Erythroblast (primary cell): ENCODE results near the gene TENM4.

Source experiments
- DNase-seq, 2 experiments: peaks; one replicate each; lab custom pipeline; 2025; lab: John Stamatoyannopoulos, UW
- GATA1 ChIP-seq: IDR thresholded peaks from 2 replicates; pipeline ENCODE4 v1.6.1; 2011; ENCODE audit warnings: low read depth, mild to moderate bottlenecking, control low read depth, low read length, moderate library complexity
- POLR2A ChIP-seq: IDR thresholded peaks from 2 replicates; pipeline ENCODE4 v1.6.1; 2011; ENCODE audit warnings: mild to moderate bottlenecking, low read length

TENM4 gene

DNA sequence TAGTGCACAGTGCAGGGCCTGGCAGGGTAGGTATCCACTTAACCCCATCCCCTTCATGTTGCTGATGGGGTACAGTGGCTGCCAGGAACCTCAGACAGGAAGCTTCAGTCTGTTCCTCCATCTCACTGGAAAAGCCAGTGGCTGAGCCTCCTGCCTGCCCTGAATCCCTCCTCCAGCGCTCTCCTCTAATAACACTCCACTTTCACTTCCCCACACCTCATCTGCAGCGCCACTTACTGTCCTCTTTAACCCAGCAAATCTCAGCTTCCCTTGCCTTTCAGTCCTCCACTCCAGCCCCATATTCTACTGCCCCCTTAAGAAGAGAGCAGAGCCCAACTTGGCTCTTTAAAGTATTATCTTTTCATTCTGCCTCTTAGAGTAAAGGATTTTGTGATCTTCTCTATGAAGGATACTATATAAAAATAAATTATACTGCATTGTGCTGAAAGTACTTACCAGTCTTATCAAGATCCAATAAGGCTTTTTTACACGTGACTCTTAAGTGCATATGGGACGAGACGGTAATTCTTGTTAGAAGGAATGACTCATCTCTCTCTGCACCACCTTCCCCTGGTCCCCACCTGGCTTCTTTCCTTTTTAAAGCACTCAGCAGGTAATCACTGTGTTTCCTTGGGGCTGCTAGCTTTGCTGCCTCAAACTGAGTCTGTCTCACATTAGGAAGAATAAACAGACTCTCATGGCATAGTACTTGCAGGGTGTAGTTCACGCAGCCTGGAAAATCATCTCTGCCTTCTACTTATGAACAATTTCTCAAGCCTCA is 628.1 kb downstream of the TENM4 start:
- no peak for DNase-seq
- TF ChIP-seq POLR2A (no peak), GATA1 (no peak)

DNA sequence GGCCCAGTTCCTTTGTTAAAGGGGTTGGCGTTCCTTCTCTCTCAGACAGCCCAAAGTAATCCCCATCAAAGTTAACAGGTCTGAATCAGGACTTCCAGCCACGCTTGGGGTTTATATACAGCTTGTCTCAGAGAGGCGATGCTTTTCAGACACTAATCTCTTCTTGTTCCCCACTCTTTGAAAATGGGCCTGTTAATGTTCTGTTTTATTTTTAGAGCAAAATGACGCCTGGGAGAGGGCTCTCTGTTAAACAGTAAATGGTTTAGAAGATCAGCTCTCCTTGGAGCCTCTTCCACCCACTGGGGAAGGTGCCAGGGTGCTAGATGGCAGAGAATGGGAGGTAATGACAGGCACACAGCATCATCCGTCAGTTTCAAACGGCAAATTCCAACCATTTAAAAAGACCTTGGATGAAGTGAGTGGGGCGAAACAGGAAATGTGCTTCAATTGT is 630.2 kb downstream of the TENM4 start:
- no peak for TF ChIP-seq GATA1
- TF ChIP-seq POLR2A, result no peak
- no peak for DNase-seq

GRCh38 chr11:78809931-78810541 is 630.8 kb downstream of the TENM4 start:
- TF ChIP-seq GATA1 (no peak), POLR2A (no peak)
- no peak for DNase-seq

DNA sequence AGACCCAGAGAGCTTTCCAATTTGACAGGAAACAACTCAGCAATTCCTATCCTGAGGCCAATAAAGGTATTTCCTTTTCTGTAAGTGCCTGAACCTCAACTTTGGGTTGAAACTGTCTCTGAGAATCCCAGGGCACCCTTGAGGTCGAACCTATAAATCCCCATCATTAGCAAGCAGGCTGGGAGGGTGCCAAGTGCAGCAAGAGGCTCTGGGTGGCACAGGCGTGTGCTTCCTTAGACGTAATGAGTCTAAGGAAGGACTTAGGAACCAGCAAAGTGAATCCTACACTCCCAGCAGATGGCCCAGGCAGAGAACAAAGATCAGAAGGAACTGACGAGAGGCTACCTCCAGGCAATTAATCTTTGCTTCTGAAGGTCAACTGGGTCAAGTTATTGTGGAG is 631.9 kb downstream of the TENM4 start:
- no peak for DNase-seq
- TF ChIP-seq POLR2A (no peak), GATA1 (no peak)

DNA sequence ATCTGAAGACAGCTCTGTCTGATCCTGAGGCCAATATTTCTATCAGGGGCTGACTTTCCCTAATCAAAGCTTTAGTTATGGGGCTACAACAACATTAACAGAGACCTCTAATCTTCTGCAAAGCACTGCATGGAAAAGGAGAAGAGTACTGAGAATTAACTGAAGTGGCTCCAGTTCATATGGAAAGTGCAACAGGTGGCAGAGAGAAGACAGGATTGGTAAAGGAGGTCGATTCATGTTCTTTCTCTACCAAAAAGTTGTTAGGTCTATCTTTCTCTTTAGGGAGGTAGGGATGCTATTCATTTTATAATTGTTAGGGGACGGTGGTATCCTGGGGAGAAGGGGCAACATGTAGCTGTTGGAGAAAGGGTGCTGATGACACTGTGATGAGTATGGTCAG is 633.5 kb downstream of the TENM4 start:
- no peak for TF ChIP-seq POLR2A
- no peak for TF ChIP-seq GATA1
- DNase-seq, result no peak

- TF ChIP-seq GATA1 (no peak), POLR2A (no peak)
- DNase-seq, result no peak
These were observed 634.4 kb downstream of the TENM4 start for GRCh38 chr11:78806214-78807004.

GRCh38 chr11:78804991-78805390 is 635.8 kb downstream of the TENM4 start:
- TF ChIP-seq POLR2A (no peak), GATA1 (no peak)
- DNase-seq, result no peak

DNA sequence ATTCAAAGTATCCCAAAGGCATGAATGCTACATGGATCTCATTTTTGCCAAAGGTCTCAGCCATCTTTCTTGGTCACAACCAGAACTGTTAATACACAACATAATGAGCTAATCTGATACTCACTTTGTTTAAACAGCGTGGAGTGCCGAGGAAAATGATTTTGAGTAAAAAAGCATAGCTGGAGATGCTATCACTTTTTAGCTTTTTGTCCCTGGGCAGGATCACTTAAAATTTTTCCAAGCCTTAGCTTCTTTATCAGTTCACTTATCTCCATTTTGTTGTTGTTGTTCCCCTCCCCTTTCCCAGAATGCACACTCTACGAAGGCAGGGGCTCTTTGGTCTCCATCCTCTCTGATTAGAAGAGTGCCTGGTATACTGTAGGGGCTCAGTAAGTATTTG is 636.8 kb downstream of the TENM4 start:
- no peak for DNase-seq
- no peak for TF ChIP-seq POLR2A
- TF ChIP-seq GATA1, result no peak

GRCh38 chr11:78802058-78802761 is 638.6 kb downstream of the TENM4 start:
- no peak for TF ChIP-seq POLR2A
- no peak for TF ChIP-seq GATA1
- no peak for DNase-seq

DNA sequence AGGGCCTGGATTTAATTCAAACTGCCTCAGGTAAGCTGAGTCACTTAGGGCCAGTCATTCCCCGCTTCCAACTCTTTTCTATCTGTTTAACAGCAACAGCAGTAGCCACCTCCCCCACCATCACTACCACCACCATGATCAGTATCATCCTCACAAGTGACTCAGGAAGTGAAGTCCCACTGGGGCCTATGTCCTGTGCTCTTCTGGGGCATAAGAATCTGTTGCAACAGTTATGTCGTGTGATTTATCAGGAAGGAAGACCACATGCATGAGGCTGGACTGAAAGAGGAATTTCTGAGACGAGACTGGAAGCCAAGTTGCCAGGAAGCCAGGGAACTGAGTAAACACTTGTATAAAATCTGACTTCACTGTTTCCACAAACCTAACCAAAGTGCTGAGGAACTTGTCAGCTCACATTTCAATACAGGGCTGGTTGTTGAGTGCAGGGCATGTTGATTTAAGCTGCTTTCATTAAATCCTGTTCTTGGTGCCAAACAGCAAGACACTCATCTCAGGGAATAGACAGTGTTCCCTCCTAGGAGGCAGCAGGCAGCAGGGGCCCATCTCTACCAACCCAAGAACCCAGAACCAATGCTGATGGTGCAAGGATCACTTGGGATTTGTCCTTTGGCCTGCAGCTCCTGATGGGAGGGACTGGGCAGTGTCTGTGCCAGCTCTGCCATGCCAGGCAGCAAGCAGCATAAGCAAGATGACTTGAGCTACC is 639.5 kb downstream of the TENM4 start:
- DNase-seq, result no peak
- TF ChIP-seq GATA1 (no peak), POLR2A (no peak)

DNA sequence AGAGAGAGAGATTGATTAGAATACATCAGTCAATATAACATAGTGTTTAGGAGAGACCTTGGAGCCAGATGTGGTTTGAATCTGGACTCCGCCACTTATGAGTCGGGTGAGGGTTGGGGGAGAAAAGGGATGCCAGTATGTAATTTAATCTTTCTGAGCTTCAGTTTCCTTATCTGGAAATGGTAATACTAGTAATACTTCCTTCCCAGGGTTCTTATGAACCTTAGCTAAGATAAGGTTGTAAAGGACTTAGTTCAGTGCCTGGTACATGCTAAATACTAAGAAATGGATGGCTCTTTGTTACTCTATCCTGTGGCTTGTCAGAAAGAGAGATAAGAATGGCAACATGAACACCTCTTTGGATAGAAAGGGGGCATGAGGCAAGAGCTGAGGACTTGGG is 640.1 kb downstream of the TENM4 start:
- TF ChIP-seq POLR2A (no peak), GATA1 (no peak)
- DNase-seq, result no peak

GRCh38 chr11:78800096-78800690 is 640.6 kb downstream of the TENM4 start:
- TF ChIP-seq GATA1 (no peak), POLR2A (no peak)
- DNase-seq, result no peak
